ENCODE data around the gene PARP1.

DNA sequence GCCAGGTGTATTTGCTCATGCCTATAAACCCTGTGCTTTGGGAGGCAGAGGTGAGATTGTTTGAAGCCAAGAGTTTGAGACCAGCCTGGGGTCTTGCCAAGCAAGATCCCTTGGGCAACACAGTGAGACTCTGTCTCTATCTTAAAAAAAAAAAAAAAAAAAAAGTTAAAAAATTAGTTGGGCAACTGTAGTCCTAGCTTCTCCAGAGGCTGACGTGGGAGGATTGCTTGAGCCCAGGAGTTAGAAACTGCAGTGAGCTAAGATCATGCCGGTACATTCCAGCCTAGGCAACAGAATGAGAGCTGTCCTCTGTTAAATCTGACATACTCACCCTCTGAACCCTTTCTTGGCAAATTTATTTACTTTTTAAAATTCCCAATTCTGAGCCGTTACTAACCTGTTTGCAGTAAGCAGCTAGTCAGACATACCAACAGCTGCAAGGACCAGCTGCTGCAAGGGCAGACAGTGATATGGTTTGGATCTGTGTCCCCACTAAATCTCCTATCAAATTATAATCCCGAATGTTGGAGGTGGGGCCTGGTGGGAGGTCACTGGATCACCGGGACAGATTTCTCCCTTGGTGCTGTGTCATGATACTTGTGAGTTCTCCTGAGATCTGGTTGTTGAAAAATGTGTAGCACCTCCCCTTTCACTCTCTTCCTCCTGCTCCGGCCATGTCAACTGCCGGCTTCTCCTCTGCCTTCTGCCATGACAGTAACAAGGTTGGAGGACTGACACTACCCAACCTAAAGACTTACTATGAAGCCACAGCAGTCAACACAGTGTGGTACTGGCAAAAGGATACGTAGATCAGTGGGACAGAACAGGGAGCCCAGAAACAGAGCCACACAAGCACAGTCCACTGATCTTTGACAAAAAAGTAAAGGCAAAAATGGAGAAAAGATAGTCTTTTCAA is 10.6 kb downstream of the PARP1 start:
- TF ChIP-seq POLR2A (IDR thresholded peaks at IDR 0.05), result no peak
- TF ChIP-seq EP300 (IDR thresholded peaks at IDR 0.05), result no peak
- TF ChIP-seq, protein P1, sequence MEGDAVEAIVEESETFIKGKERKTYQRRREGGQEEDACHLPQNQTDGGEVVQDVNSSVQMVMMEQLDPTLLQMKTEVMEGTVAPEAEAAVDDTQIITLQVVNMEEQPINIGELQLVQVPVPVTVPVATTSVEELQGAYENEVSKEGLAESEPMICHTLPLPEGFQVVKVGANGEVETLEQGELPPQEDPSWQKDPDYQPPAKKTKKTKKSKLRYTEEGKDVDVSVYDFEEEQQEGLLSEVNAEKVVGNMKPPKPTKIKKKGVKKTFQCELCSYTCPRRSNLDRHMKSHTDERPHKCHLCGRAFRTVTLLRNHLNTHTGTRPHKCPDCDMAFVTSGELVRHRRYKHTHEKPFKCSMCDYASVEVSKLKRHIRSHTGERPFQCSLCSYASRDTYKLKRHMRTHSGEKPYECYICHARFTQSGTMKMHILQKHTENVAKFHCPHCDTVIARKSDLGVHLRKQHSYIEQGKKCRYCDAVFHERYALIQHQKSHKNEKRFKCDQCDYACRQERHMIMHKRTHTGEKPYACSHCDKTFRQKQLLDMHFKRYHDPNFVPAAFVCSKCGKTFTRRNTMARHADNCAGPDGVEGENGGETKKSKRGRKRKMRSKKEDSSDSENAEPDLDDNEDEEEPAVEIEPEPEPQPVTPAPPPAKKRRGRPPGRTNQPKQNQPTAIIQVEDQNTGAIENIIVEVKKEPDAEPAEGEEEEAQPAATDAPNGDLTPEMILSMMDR (IDR thresholded peaks at IDR 0.05), result no peak
